C4-2B (cell line): Measurements from ENCODE around the gene AIP.

Experiments
- CTCF ChIP-seq: fragments of 450-650 bp; conservative IDR thresholded peaks from 2 replicates; pipeline ENCODE4 v1.5.1; 2017; ENCODE audit warnings: mild to moderate bottlenecking
- ZFX ChIP-seq: fragments of 450-650 bp; IDR thresholded peaks from 2 replicates; pipeline ENCODE4 v1.6.1; 2017

- TF ChIP-seq CTCF (no peak), ZFX (no peak)
Observed at GRCh38 chr11:67508486-67509121, 25.8 kb downstream of the AIP start.
